BJ (cell line): ENCODE measurements around the gene NFATC2IP. TPM values are rescaled to one million over a fixed set of nuclear protein-coding genes. Genes with fewer than 3 reads are reported as not detected.
A peak's percentile ranks its signal among the peaks of the same experiment; 100 is the strongest.

Experiments used
- CTCF ChIA-PET: fragments of 350-600 bp; formaldehyde crosslinking; extraction: SDS; loops from one replicate; lab custom pipeline; 2021; ENCODE audit warnings: antibody characterized with exemption, inconsistent platforms; lab: Yijun Ruan, JAX
- POLR2A ChIA-PET: fragments of 300-600 bp; sonication (Branson Sonifier 250); formaldehyde crosslinking; extraction: SDS; loops from one replicate; lab custom pipeline; 2021; ENCODE audit warnings: antibody characterized with exemption; lab: Charles Lee
- DNase-seq: peaks from one replicate; pipeline ENCODE4 v3.0.0-alpha.2; 2011; ENCODE audit warnings: low read depth
- H3K27me3 ChIP-seq: 2 replicates; pipeline ENCODE4 v1.6.0; 2011; ENCODE audit warnings: low read length; ENCODE audit not compliant: control insufficient read depth, insufficient read depth
- H3K36me3 ChIP-seq: 2 replicates; pipeline ENCODE4 v1.5.1; 2011; ENCODE audit warnings: low read length; ENCODE audit not compliant: control insufficient read depth, insufficient read depth
- H3K4me3 ChIP-seq: 2 replicates; pipeline ENCODE4 v1.5.1; 2011; ENCODE audit warnings: low read depth, mild to moderate bottlenecking, control low read depth, low read length
- polyA plus RNA-seq: library from polyadenylated mRNA; depleted of rRNA; stranded (reverse); fragments of >200 nt; gene quantifications from 2 replicates; pipeline ENCODE4 v1.2.3, GENCODE V29; 2011
- TF ChIP-seq, protein P1 (sequence below): IDR thresholded peaks from 2 replicates; pipeline ENCODE4 v1.5.1; 2011; ENCODE audit warnings: low read depth, mild to moderate bottlenecking, control low read depth, inconsistent platforms, low read length, moderate library complexity; ENCODE audit not compliant: insufficient read depth

Gene NFATC2IP
- polyA plus RNA-seq, 1 experiment, result 30.7 TPM

DNA sequence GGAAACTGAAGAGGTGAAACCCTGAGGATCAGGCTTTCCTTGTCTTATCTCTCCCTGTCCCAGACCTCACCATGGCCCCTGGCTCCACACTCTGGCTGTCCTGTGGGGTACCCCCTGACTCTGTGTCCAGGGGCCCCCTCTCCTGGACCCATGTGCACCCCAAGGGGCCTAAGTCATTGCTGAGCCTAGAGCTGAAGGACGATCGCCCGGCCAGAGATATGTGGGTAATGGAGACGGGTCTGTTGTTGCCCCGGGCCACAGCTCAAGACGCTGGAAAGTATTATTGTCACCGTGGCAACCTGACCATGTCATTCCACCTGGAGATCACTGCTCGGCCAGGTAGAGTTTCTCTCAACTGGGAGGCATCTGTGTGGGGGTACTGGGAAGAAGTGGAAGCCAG, 17.6 kb upstream of the NFATC2IP start:
- CTCF ChIA-PET, result interaction anchor here (1.5 to 2.9 kb wide), 2 partner anchors 11 to 86 kb away, joined by 5 to 20 read pairs; partner anchors contain the start of gene TUFM
- no peaks in the 10 kb centered on the region for H3K27me3 ChIP-seq
- TF ChIP-seq, protein P1, sequence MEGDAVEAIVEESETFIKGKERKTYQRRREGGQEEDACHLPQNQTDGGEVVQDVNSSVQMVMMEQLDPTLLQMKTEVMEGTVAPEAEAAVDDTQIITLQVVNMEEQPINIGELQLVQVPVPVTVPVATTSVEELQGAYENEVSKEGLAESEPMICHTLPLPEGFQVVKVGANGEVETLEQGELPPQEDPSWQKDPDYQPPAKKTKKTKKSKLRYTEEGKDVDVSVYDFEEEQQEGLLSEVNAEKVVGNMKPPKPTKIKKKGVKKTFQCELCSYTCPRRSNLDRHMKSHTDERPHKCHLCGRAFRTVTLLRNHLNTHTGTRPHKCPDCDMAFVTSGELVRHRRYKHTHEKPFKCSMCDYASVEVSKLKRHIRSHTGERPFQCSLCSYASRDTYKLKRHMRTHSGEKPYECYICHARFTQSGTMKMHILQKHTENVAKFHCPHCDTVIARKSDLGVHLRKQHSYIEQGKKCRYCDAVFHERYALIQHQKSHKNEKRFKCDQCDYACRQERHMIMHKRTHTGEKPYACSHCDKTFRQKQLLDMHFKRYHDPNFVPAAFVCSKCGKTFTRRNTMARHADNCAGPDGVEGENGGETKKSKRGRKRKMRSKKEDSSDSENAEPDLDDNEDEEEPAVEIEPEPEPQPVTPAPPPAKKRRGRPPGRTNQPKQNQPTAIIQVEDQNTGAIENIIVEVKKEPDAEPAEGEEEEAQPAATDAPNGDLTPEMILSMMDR, result no peak
- no peaks in the 10 kb centered on the region for H3K36me3 ChIP-seq
- no peak overlapping the region for H3K4me3 ChIP-seq
- no peak for DNase-seq
- POLR2A ChIA-PET, result no interaction called here

DNA sequence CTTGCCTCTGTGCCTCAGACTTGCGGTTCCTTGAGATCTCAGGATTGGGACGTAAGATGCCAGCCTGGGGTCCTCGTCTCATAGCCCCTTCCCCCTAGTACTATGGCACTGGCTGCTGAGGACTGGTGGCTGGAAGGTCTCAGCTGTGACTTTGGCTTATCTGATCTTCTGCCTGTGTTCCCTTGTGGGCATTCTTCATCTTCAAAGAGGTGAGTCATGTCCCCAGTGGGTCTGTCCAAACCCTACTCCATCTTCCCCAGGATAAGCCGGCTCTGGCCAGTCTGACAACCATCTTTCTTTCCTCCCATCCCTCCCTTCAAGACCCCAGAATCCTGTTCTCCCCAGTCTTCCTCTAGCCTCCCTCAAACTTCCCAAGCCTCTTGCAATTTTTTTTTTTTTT, 15.4 kb upstream of the NFATC2IP start:
- CTCF ChIA-PET, result interaction anchor here (1.0 to 3.4 kb wide), 2 partner anchors 10 to 61 kb away, joined by 3 to 17 read pairs; no protein-coding TSS in a partner anchor
- Histone ChIP-seq H3K4me3 (no peak overlapping the region), H3K36me3 (no peaks in the 10 kb centered on the region), H3K27me3 (no peaks in the 10 kb centered on the region)
- TF ChIP-seq, protein P1, result no peak
- POLR2A ChIA-PET, result no interaction called here
- DNase-seq, result no peak

GRCh38 chr16:28935924-28936783, 14.6 kb upstream of the NFATC2IP start:
- no peak overlapping the region for H3K4me3 ChIP-seq
- ChIA-PET CTCF (interaction anchor here (3.4 kb wide), 1 partner anchor 9 kb away, joined by 17 read pairs; no protein-coding TSS in a partner anchor), POLR2A (no interaction called here)
- TF ChIP-seq, protein P1, result no peak
- no peaks in the 10 kb centered on the region for H3K27me3 ChIP-seq
- DNase-seq, result peak; percentile 28
- H3K36me3 ChIP-seq, result no peaks in the 10 kb centered on the region

DNA sequence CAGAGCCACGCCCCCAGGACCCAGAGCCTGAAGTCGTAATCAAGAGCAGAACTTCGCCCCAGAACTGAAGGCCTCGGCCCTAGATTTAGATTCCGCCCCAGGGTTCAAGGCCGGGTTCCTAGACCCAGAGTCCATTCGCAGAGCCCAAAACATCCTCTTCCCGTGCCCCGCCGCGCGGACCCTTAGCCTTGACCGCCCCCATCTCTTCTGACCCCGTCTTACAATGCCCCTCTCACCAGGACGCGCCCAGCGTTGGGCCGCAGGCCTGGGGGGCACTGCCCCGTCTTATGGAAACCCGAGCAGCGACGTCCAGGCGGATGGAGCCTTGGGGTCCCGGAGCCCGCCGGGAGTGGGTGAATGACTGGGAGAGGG, 14.0 kb upstream of the NFATC2IP start:
- Histone ChIP-seq H3K27me3 (no peaks in the 10 kb centered on the region), H3K4me3 (no peak overlapping the region), H3K36me3 (no peaks in the 10 kb centered on the region)
- ChIA-PET POLR2A (no interaction called here), CTCF (interaction anchor here (3.4 kb wide), 1 partner anchor 8 kb away, joined by 17 read pairs; no protein-coding TSS in a partner anchor)
- TF ChIP-seq, protein P1, result no peak
- DNase-seq, result no peak

GRCh38 chr16:28937222-28937876, 13.4 kb upstream of the NFATC2IP start:
- ChIA-PET CTCF (interaction anchor here (3.4 kb wide), 1 partner anchor 8 kb away, joined by 17 read pairs; no protein-coding TSS in a partner anchor), POLR2A (no interaction called here)
- Histone ChIP-seq H3K4me3 (no peak overlapping the region), H3K36me3 (no peaks in the 10 kb centered on the region), H3K27me3 (no peaks in the 10 kb centered on the region; the same call in 1 of the 2 replicates)
- no peak for DNase-seq
- TF ChIP-seq, protein P1, result no peak
